GM23338 (cell line): Measurements from ENCODE around the gene KIFBP. TPM values are rescaled to one million over a fixed set of nuclear protein-coding genes. Genes with fewer than 3 reads are reported as not detected.

Experiments used
- ATAC-seq: fragments of 200-7000 bp; cut with Tn5 transposase; 3 replicates; pipeline ENCODE4 v1.9.1; 2020
- DNase-seq: peaks from one replicate; pipeline ENCODE4 v3.0.0-alpha.2; 2015; ENCODE audit warnings: low spot score
- H2AFZ ChIP-seq: fragments of 200-600 bp; sonication (generic); 2 replicates; pipeline ENCODE4 v1.8.0; 2016; ENCODE audit warnings: antibody characterized with exemption, mild to moderate bottlenecking, moderate library complexity
- H3F3A ChIP-seq: fragments of 200-600 bp; sonication (generic); replicated peaks from 2 replicates; pipeline ENCODE4 v1.8.0; 2017; ENCODE audit warnings: antibody characterized with exemption, mixed run types, low read depth
- H3K27ac ChIP-seq: fragments of 200-600 bp; sonication (generic); 2 replicates; pipeline ENCODE4 v1.6.1; 2016; ENCODE audit warnings: low read depth
- H3K27me3 ChIP-seq: fragments of 200-600 bp; sonication (generic); 2 replicates; pipeline ENCODE4 v1.8.0; 2016; ENCODE audit warnings: mild to moderate bottlenecking, mixed run types, moderate library complexity; ENCODE audit not compliant: insufficient read depth
- H3K36me3 ChIP-seq: fragments of 200-600 bp; sonication (generic); 2 replicates; pipeline ENCODE4 v1.8.0; 2016; ENCODE audit warnings: mild to moderate bottlenecking; ENCODE audit not compliant: insufficient read depth
- H3K4me1 ChIP-seq: fragments of 200-600 bp; sonication (generic); 2 replicates; pipeline ENCODE4 v1.8.0; 2016; ENCODE audit warnings: mild to moderate bottlenecking, moderate library complexity; ENCODE audit not compliant: insufficient read depth
- H3K4me2 ChIP-seq: fragments of 200-600 bp; sonication (generic); 2 replicates; pipeline ENCODE4 v1.7.1; 2017; ENCODE audit warnings: mixed run types
- H3K4me3 ChIP-seq: fragments of 200-600 bp; sonication (generic); 2 replicates; pipeline ENCODE4 v1.6.1; 2016; ENCODE audit warnings: mixed run types
- H3K79me2 ChIP-seq: fragments of 200-600 bp; sonication (generic); replicated peaks from 2 replicates; pipeline ENCODE4 v1.8.0; 2017; ENCODE audit warnings: mild to moderate bottlenecking; ENCODE audit not compliant: insufficient read depth
- H3K9me2 ChIP-seq: fragments of 200-600 bp; sonication (generic); 2 replicates; pipeline ENCODE4 v1.8.0; 2017; ENCODE audit not compliant: insufficient read depth
- H4K20me1 ChIP-seq: fragments of 200-600 bp; sonication (generic); replicated peaks from 2 replicates; pipeline ENCODE4 v1.8.0; 2017; ENCODE audit warnings: mild to moderate bottlenecking; ENCODE audit not compliant: insufficient read depth
- H3K27ac Mint-ChIP-seq: 2 replicates; pipeline ENCODE4 v1.8.0; 2020; ENCODE audit warnings: inconsistent platforms, mild to moderate bottlenecking, moderate library complexity, mixed read lengths
- H3K27me3 Mint-ChIP-seq: 3 replicates; pipeline ENCODE4 v1.8.0; 2022; ENCODE audit warnings: low read depth, mild to moderate bottlenecking, moderate library complexity, mixed read lengths, inconsistent platforms; ENCODE audit not compliant: insufficient read depth, poor library complexity
- H3K36me3 Mint-ChIP-seq: 3 replicates; pipeline ENCODE4 v1.8.0; 2021; ENCODE audit warnings: low read depth, mild to moderate bottlenecking, inconsistent platforms, moderate library complexity, mixed read lengths
- H3K4me1 Mint-ChIP-seq: 3 replicates; pipeline ENCODE4 v1.8.0; 2020; ENCODE audit warnings: mild to moderate bottlenecking, inconsistent platforms, mixed read lengths
- H3K4me3 Mint-ChIP-seq: 3 replicates; pipeline ENCODE4 v1.8.0; 2021; ENCODE audit warnings: moderate library complexity, mild to moderate bottlenecking, inconsistent platforms, mixed read lengths
- H3K9me3 Mint-ChIP-seq: 3 replicates; pipeline ENCODE4 v1.8.0; 2020; ENCODE audit warnings: moderate library complexity, mild to moderate bottlenecking, inconsistent platforms, mixed read lengths
- CREB1 ChIP-seq: fragments of 250-450 bp; sonication (Bioruptor Pico); IDR thresholded peaks from 2 replicates; pipeline ENCODE4 v1.5.0; 2020; ENCODE audit warnings: low read depth, mild to moderate bottlenecking, moderate library complexity
- CTCF ChIP-seq, 2 experiments: fragments of 200-600 bp in 1 of 2; sonication (generic) in 1 of 2; conservative IDR thresholded peaks; 2 replicates each; pipeline versions ENCODE4 v1.5.1 to v1.6.1; 2016 to 2017; ENCODE audit warnings: antibody characterized with exemption in 2 of 2, low read depth in 2 of 2, mild to moderate bottlenecking in 2 of 2, moderate library complexity in 1 of 2
- ETS1 ChIP-seq: IDR thresholded peaks from 2 replicates; pipeline ENCODE4 v1.6.1; 2016; ENCODE audit warnings: antibody characterized with exemption
- EZH2 ChIP-seq: fragments of 200-600 bp; sonication (generic); IDR thresholded peaks from one replicate; pipeline ENCODE4 v1.8.0; 2017; ENCODE audit warnings: antibody characterized with exemption, mild to moderate bottlenecking, low read depth; ENCODE audit not compliant: unreplicated experiment
- EZH2phosphoT487 ChIP-seq: fragments of 200-600 bp; sonication (generic); IDR thresholded peaks from one replicate; pipeline ENCODE4 v1.8.1; 2018; ENCODE audit warnings: antibody characterized with exemption; ENCODE audit not compliant: unreplicated experiment
- JUNB ChIP-seq: IDR thresholded peaks from one replicate; pipeline ENCODE4 v1.6.1; 2016; ENCODE audit warnings: antibody characterized with exemption; ENCODE audit not compliant: unreplicated experiment
- NANOG ChIP-seq: IDR thresholded peaks from 2 replicates; pipeline ENCODE4 v1.6.1; 2016; ENCODE audit warnings: antibody characterized with exemption, borderline replicate concordance
- POLR2AphosphoS5 ChIP-seq: IDR thresholded peaks from 2 replicates; pipeline ENCODE4 v1.6.1; 2016; ENCODE audit warnings: antibody characterized with exemption, low read depth
- STAT1 ChIP-seq: IDR thresholded peaks from one replicate; pipeline ENCODE4 v1.6.1; 2016; ENCODE audit warnings: antibody characterized with exemption; ENCODE audit not compliant: unreplicated experiment
- ZNF331 ChIP-seq: fragments of 250-450 bp; sonication (Bioruptor Pico); IDR thresholded peaks from 2 replicates; pipeline ENCODE4 v1.5.0; 2020; ENCODE audit warnings: low read depth, mild to moderate bottlenecking, moderate library complexity
- ZNF462 ChIP-seq: fragments of 250-450 bp; sonication (Bioruptor Pico); IDR thresholded peaks from 2 replicates; pipeline ENCODE4 v1.5.0; 2020; ENCODE audit warnings: mild to moderate bottlenecking, moderate library complexity
- polyA plus RNA-seq: library from polyadenylated mRNA; unstranded; fragments of >200 nt; fragmentation: Nextera tagmentation; extraction: Ambion mirVana; gene quantifications from 2 replicates; pipeline ENCODE4 v1.2.1, GENCODE V29; 2016
- total RNA-seq: library from RNA; depleted of rRNA; stranded (reverse); fragments of >200 nt; shearing (Covaris generic); gene quantifications from 2 replicates; pipeline ENCODE4 v1.2.3, GENCODE V29; 2014

Gene KIFBP
- total and polyA plus RNA-seq, 2 experiments from 2014 or later: 24.5 to 39.8 TPM

- Histone ChIP-seq H3K27ac (no peak overlapping the region), H3K4me1 (no peaks in the 10 kb centered on the region), H3F3A (no peaks in the 10 kb centered on the region), H4K20me1 (no peaks in the 10 kb centered on the region), H3K79me2 (no peaks in the 10 kb centered on the region), H3K27me3 (no peaks in the 10 kb centered on the region), H3K9me2 (no peaks in the 10 kb centered on the region), H2AFZ (no peak overlapping the region), H3K4me2 (no peak overlapping the region), H3K4me3 (no peak overlapping the region), H3K36me3 (no peaks in the 10 kb centered on the region)
- Mint-ChIP-seq H3K9me3 (no peaks in the 10 kb centered on the region), H3K27me3 (peaks cover 6% of the 10 kb centered on the region), H3K4me3 (no peak overlapping the region), H3K27ac (no peak overlapping the region), H3K36me3 (no peaks in the 10 kb centered on the region), H3K4me1 (peaks cover 6% of the 10 kb centered on the region)
- TF ChIP-seq CREB1 (CRISPR knock-in tag) (no peak), STAT1 (no peak), ZNF462 (CRISPR knock-in tag) (no peak), POLR2AphosphoS5 (no peak), JUNB (no peak), ZNF331 (CRISPR knock-in tag) (no peak), CTCF (conservative IDR thresholded peaks at IDR 0.05; ENCODE audit: low read depth in 2 of 2) (no peak), EZH2phosphoT487 (no peak), ETS1 (no peak), EZH2 (no peak), NANOG (no peak)
- DNase-seq (no peak), ATAC-seq (no peak)
Observed at GRCh38 chr10:69060127-69060798, 71.7 kb downstream of the KIFBP start.
